WI38 (cell line): Measurements from ENCODE around the gene RPL31.
"Not testable (repeated sequence)": the region's sequence is repeated elsewhere in the genome, so short reads cannot be mapped to it uniquely, and the experiment has no call there.

Experiments
- H3K4me3 ChIP-seq: 2 replicates; pipeline ENCODE4 v1.5.1; 2011; ENCODE audit warnings: low read depth, mild to moderate bottlenecking, control low read depth, low read length
- CTCF ChIP-seq: IDR thresholded peaks from 2 replicates; pipeline ENCODE4 v1.5.1; 2012; ENCODE audit warnings: low read depth, mild to moderate bottlenecking, control low read depth, low read length

The RPL31 gene

GRCh38 chr2:101048756-101049155, 46.7 kb downstream of the RPL31 start:
- no peak overlapping the region for H3K4me3 ChIP-seq
- no peak for TF ChIP-seq CTCF

- H3K4me3 ChIP-seq = not testable (repeated sequence)
Observed at GRCh38 chr2:101050886-101051285, 48.8 kb downstream of the RPL31 start.

- TF ChIP-seq CTCF = no peak
- H3K4me3 ChIP-seq = no peak overlapping the region
Observed at GRCh38 chr2:101052147-101052546, 50.1 kb downstream of the RPL31 start.

GRCh38 chr2:101053117-101053516, 51.0 kb downstream of the RPL31 start:
- no peak overlapping the region for H3K4me3 ChIP-seq
- TF ChIP-seq CTCF = no peak
